BLaER1 (cell line): ENCODE results near the gene CDH4.

Source experiments
- H3K27ac ChIP-seq: shearing (Covaris generic); formaldehyde crosslinking; 2 replicates; pipeline ENCODE4 v1.8.1; 2022
- H3K27me3 ChIP-seq: shearing (Covaris generic); formaldehyde crosslinking; 2 replicates; pipeline ENCODE4 v1.8.1; 2022
- H3K36me3 ChIP-seq: shearing (Covaris generic); formaldehyde crosslinking; 2 replicates; pipeline ENCODE4 v1.8.1; 2022
- H3K4me1 ChIP-seq: shearing (Covaris generic); formaldehyde crosslinking; 2 replicates; pipeline ENCODE4 v1.8.1; 2022
- H3K4me2 ChIP-seq: shearing (Covaris generic); formaldehyde crosslinking; 2 replicates; pipeline ENCODE4 v1.8.1; 2022
- H3K4me3 ChIP-seq: shearing (Covaris generic); formaldehyde crosslinking; 2 replicates; pipeline ENCODE4 v1.8.1; 2022
- H3K9ac ChIP-seq: shearing (Covaris generic); formaldehyde crosslinking; 2 replicates; pipeline ENCODE4 v1.8.1; 2022
- H3K9me3 ChIP-seq: shearing (Covaris generic); formaldehyde crosslinking; 2 replicates; pipeline ENCODE4 v1.8.1; 2022
- H4K20me1 ChIP-seq: shearing (Covaris generic); formaldehyde crosslinking; 2 replicates; pipeline ENCODE4 v1.8.1; 2022
- Cebpa-rat ChIP-seq: shearing (Covaris generic); IDR thresholded peaks from 2 replicates; pipeline ENCODE4 v1.8.1; 2022

The CDH4 gene

DNA sequence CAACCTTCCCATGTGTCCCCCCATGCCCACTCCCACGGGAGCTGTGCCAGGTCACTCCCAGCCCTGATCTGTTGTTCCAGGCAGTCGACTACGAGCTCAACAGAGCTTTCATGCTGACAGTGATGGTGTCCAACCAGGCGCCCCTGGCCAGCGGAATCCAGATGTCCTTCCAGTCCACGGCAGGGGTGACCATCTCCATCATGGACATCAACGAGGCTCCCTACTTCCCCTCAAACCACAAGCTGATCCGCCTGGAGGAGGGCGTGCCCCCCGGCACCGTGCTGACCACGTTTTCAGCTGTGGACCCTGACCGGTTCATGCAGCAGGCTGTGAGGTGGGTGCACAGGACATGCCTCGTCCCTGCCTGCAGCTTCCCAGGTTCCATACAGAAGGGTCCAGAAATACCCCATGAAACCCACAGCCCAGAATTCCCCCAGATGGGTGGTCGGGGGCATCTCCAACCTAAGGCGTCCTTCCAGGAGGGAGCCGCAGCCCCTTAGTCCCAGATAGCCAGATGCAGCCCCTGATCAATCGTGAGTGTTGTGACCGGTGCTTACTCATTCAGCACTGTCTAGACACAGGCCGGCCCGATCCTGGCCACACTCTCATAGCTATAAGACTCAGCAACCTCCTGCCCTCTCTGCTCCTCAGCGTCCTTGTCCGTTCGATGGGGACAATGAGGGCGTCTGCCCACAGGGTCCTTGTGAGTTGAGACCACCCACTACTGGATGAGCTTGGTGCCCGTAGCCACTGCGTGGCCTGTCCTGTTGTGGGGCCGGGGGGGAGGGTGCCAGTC, 671.5 kb downstream of the CDH4 start:
- Histone ChIP-seq H3K36me3 (no peaks in the 10 kb centered on the region), H3K4me1 (peaks cover 4% of the 10 kb centered on the region; the same call in 1 of the 2 replicates), H4K20me1 (no peaks in the 10 kb centered on the region), H3K4me3 (no peak overlapping the region), H3K27ac (no peak overlapping the region), H3K9ac (no peak overlapping the region), H3K9me3 (peaks cover 19% of the 10 kb centered on the region), H3K4me2 (no peak overlapping the region), H3K27me3 (no peaks in the 10 kb centered on the region)
- TF ChIP-seq Cebpa-rat, result no peak

GRCh38 chr20:61924211-61924857, 672.3 kb downstream of the CDH4 start:
- H4K20me1 ChIP-seq, result no peaks in the 10 kb centered on the region
- no peak for TF ChIP-seq Cebpa-rat
- no peak overlapping the region for H3K9ac ChIP-seq
- peaks cover 5% of the 10 kb centered on the region; the same call in 1 of the 2 replicates for H3K4me1 ChIP-seq
- no peaks in the 10 kb centered on the region for H3K36me3 ChIP-seq
- H3K9me3 ChIP-seq, result peaks cover 15% of the 10 kb centered on the region
- no peak overlapping the region for H3K4me3 ChIP-seq
- H3K27me3 ChIP-seq, result no peaks in the 10 kb centered on the region
- H3K27ac ChIP-seq, result no peak overlapping the region
- H3K4me2 ChIP-seq, result no peak overlapping the region

DNA sequence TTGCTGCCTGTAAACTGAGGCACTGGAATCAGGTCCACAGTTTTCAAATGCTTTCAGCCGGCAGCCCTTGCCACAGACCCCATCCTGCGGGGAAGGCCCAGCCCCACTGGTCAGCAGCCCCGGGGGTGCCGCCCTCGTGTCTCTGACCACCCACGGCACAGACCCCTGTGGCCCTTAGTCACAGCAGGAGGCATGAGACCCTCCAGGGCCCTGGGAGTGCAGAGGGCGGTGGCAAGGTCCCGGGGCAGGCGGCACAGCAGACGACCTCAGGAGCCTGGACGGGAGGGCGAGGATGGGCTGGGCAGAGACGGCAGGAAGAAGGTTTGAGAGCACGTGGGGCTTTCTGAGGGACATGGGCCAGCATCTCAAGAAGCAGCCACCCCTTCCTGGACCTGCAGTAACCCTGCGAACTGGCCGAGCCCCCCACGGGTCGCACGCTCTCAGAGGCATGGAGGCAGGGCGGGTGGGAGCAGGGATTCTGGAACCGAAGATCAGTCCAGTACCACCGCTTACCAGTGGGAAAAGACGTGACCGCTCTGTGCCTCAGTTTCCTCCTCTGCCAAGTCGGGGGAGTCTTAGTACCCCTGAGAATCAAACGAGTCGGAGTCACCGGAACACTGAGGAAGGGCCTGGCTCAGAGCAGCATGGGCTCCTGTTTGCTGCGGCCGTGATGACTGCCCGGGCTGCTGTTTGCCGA, 672.9 kb downstream of the CDH4 start:
- H3K27me3 ChIP-seq, result no peaks in the 10 kb centered on the region
- H3K4me2 ChIP-seq, result no peak overlapping the region
- H3K27ac ChIP-seq, result no peak overlapping the region
- H4K20me1 ChIP-seq, result no peaks in the 10 kb centered on the region
- no peak for TF ChIP-seq Cebpa-rat
- peaks cover 8% of the 10 kb centered on the region for H3K9me3 ChIP-seq
- no peak overlapping the region for H3K9ac ChIP-seq
- peaks cover 5% of the 10 kb centered on the region; the same call in 1 of the 2 replicates for H3K4me1 ChIP-seq
- no peaks in the 10 kb centered on the region for H3K36me3 ChIP-seq
- no peak overlapping the region for H3K4me3 ChIP-seq

DNA sequence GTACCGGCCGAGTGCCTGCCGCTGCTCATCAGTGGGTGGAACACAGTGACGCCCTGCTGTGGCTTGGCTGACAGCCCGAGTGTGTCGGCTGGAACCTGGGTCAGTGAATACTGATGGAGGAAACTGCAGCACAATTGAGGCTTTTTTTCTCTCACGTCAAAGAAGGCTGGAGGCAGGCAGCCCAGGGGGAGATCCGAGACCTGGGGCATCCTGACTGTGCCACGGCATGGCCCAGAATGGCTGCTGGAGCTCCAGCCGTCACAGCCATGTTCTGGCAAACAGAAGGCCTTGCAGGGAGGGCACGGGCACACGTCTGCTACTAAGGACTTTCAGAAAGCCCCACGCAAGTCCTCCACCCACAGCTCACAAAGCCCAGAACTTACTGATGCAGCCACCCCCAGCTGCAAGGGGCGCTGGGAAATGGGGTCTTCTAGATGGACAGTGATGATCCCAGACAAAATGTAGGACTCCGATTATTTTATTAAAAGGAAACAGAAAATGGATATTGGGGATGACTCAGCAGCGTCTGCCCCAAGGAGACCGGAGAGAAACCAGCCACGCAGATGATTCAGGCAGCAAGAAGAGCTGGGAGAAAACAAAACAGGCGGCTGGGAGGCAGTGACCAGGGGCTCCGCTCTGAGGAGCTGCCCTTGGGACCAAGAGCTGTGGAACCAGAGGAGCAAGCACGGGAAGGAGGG, 673.6 kb downstream of the CDH4 start:
- H3K9ac ChIP-seq, result no peak overlapping the region
- no peak overlapping the region for H3K27ac ChIP-seq
- 0 out of 2 replicates have a peak, but pooled peaks cover under 1% of the 10 kb centered on the region for H3K9me3 ChIP-seq
- H3K4me3 ChIP-seq, result no peak overlapping the region
- TF ChIP-seq Cebpa-rat, result no peak
- no peaks in the 10 kb centered on the region for H4K20me1 ChIP-seq
- no peaks in the 10 kb centered on the region for H3K36me3 ChIP-seq
- no peaks in the 10 kb centered on the region for H3K27me3 ChIP-seq
- H3K4me2 ChIP-seq, result no peak overlapping the region
- peaks cover 5% of the 10 kb centered on the region; the same call in 1 of the 2 replicates for H3K4me1 ChIP-seq

DNA sequence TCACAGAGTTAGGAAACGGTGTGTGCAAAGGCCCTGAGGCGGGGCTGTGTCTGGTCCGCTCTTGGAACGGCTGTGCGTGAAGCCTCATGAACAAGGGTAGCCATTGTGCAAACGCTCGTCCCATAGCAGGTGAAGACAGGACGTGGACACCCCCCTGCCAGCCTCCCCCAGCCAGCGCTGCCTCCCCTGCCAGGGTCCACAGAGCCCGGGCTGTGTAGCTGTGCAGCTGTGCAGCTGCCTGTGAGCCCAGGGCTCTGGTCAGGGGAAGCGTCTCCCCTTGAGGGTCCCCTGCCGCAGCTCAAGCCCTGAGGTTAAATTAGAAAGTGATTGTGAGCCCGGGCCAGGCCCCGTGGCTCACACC, 674.2 kb downstream of the CDH4 start:
- Histone ChIP-seq H3K27me3 (no peaks in the 10 kb centered on the region), H3K36me3 (no peaks in the 10 kb centered on the region), H3K9me3 (no peaks in the 10 kb centered on the region), H4K20me1 (no peaks in the 10 kb centered on the region), H3K4me1 (peaks cover 5% of the 10 kb centered on the region; the same call in 1 of the 2 replicates), H3K27ac (no peak overlapping the region), H3K9ac (no peak overlapping the region), H3K4me3 (no peak overlapping the region), H3K4me2 (no peak overlapping the region)
- no peak for TF ChIP-seq Cebpa-rat

GRCh38 chr20:61926796-61927192, 674.7 kb downstream of the CDH4 start:
- no peaks in the 10 kb centered on the region for H4K20me1 ChIP-seq
- no peak for TF ChIP-seq Cebpa-rat
- peaks cover 5% of the 10 kb centered on the region; the same call in 1 of the 2 replicates for H3K4me1 ChIP-seq
- H3K4me3 ChIP-seq, result no peak overlapping the region
- H3K36me3 ChIP-seq, result no peaks in the 10 kb centered on the region
- H3K27me3 ChIP-seq, result no peaks in the 10 kb centered on the region
- H3K4me2 ChIP-seq, result no peak overlapping the region
- H3K9me3 ChIP-seq, result no peaks in the 10 kb centered on the region
- no peak overlapping the region for H3K9ac ChIP-seq
- H3K27ac ChIP-seq, result no peak overlapping the region

DNA sequence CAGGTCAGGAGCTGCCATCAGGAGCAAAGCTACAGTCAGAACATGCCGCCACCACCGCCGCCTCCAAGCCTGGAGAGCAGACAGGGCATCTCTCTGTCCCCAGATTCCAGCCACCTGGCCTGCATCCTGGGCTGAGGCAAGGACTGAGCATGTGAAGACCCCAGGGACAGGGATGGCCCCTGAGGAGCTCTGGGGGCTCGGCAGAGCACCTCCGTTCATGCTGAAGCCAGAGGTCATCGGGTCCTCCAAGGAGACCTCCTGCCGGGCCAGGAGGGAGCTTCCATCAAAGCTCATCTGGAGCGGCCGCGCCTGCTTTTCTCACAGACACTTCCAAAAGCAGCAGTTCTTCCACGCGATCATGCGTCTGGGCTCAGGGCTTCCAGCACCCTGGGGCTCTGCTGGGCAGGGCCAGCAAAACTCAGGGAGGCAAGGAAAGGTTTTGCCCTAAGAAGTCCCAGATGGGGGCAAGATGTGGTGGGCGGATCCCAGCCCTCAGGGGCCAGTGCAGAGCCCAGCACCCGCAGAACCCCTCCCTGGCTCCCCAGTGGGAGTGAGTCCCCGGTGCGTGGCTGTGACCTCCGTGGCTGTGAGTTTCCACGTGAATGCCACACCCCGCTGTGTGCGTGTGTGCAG, 675.2 kb downstream of the CDH4 start:
- Histone ChIP-seq H3K4me3 (no peak overlapping the region), H3K36me3 (no peaks in the 10 kb centered on the region), H3K9ac (no peak overlapping the region), H3K27ac (no peak overlapping the region), H3K4me1 (peaks cover 5% of the 10 kb centered on the region; the same call in 1 of the 2 replicates), H4K20me1 (no peaks in the 10 kb centered on the region), H3K9me3 (no peaks in the 10 kb centered on the region), H3K4me2 (no peak overlapping the region), H3K27me3 (no peaks in the 10 kb centered on the region)
- no peak for TF ChIP-seq Cebpa-rat

GRCh38 chr20:61927826-61928541, 675.9 kb downstream of the CDH4 start:
- Histone ChIP-seq H4K20me1 (no peaks in the 10 kb centered on the region), H3K4me3 (no peak overlapping the region), H3K9ac (no peak overlapping the region), H3K9me3 (no peaks in the 10 kb centered on the region), H3K4me2 (no peak overlapping the region), H3K27me3 (no peaks in the 10 kb centered on the region), H3K27ac (no peak overlapping the region), H3K4me1 (peaks cover 5% of the 10 kb centered on the region; the same call in 1 of the 2 replicates), H3K36me3 (no peaks in the 10 kb centered on the region)
- no peak for TF ChIP-seq Cebpa-rat
